ENCODE data around the gene VSX1. TPM values are rescaled to one million over a fixed set of nuclear protein-coding genes. Genes with fewer than 3 reads are reported as not detected.

The VSX1 gene
- total RNA-seq, 4 donors from 2014 or later: not detected

DNA sequence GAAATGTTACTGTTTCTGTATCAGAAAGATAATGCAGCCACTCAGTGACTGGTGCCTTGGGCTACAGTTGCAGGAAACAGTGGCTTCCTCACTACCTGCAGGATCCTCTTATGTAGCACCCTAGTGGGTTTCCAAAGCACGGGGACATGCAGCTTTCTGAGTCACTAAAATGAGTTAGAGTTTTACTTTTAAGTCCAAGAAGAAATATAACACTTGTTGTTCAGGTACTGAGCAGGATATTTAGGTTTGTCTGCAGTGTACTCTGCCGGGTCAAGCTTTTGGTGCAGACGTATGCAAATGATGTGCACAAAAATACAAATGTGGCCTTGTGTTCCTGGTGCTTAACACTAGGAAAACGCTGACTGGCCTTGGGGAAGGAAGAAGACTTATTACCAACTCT, 46.0 kb downstream of the VSX1 start:
- WGBS, 2 donors (ENCODE audit: low coverage in 1 of 2): 25 to 75% methylated on average over 3 of the region's 4 CpGs
- no peaks in the 10 kb centered on the region for H3K27me3 ChIP-seq
- H3K4me3 ChIP-seq: no peak overlapping the region
- H3K4me1 ChIP-seq: peaks cover 16 to 99% (median 86%) of the 10 kb centered on the region in 3 donors
- ATAC-seq: no peak
- TF ChIP-seq, protein P1, sequence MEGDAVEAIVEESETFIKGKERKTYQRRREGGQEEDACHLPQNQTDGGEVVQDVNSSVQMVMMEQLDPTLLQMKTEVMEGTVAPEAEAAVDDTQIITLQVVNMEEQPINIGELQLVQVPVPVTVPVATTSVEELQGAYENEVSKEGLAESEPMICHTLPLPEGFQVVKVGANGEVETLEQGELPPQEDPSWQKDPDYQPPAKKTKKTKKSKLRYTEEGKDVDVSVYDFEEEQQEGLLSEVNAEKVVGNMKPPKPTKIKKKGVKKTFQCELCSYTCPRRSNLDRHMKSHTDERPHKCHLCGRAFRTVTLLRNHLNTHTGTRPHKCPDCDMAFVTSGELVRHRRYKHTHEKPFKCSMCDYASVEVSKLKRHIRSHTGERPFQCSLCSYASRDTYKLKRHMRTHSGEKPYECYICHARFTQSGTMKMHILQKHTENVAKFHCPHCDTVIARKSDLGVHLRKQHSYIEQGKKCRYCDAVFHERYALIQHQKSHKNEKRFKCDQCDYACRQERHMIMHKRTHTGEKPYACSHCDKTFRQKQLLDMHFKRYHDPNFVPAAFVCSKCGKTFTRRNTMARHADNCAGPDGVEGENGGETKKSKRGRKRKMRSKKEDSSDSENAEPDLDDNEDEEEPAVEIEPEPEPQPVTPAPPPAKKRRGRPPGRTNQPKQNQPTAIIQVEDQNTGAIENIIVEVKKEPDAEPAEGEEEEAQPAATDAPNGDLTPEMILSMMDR (IDR thresholded peaks at IDR 0.05): no peak
- TF ChIP-seq EP300 (IDR thresholded peaks at IDR 0.05): no peak
- H3K9me3 ChIP-seq: no peaks in the 10 kb centered on the region
- no peaks in the 10 kb centered on the region for H3K36me3 ChIP-seq
- peak overlapping the region in 3 of 4 donors; percentile 67 to 88 (median 86) for H3K27ac ChIP-seq

DNA sequence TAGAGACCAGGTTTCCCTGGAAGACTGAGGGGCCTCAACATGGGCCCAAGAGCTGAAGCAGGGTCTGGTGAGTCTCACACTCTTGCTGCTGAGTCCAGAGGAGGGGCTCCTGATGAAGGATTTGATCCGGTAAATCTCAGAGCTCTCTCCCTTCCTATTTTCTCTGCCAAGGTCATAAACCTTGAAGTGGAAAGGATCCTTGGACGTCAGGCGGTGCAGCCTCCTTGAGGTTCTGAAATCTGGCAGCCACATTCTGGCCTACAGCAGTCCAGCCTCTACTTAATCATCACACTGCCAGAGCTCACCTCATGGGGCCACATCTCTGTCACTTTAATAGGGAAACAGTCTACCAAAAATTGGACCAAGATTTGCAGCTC, 48.0 kb downstream of the VSX1 start:
- Histone ChIP-seq H3K4me3 (no peak overlapping the region), H3K27ac (peak overlapping the region; percentile 40 to 88 (median 84)), H3K9me3 (no peaks in the 10 kb centered on the region), H3K27me3 (no peaks in the 10 kb centered on the region), H3K4me1 (peaks cover 9 to 90% (median 66%) of the 10 kb centered on the region in 3 donors), H3K36me3 (peaks cover 0 to 17% of the 10 kb centered on the region in 2 donors)
- ATAC-seq: no peak
- WGBS, 2 donors (ENCODE audit: low coverage in 1 of 2): 0 to 14% methylated on average over 1 to 2 of the region's 3 CpGs
- no peak for TF ChIP-seq POLR2A (IDR thresholded peaks at IDR 0.05)
- TF ChIP-seq, protein P1 (IDR thresholded peaks at IDR 0.05): no peak
- no peak for TF ChIP-seq POLR2AphosphoS5 (IDR thresholded peaks at IDR 0.05)
- TF ChIP-seq EP300 (IDR thresholded peaks at IDR 0.05): no peak

DNA sequence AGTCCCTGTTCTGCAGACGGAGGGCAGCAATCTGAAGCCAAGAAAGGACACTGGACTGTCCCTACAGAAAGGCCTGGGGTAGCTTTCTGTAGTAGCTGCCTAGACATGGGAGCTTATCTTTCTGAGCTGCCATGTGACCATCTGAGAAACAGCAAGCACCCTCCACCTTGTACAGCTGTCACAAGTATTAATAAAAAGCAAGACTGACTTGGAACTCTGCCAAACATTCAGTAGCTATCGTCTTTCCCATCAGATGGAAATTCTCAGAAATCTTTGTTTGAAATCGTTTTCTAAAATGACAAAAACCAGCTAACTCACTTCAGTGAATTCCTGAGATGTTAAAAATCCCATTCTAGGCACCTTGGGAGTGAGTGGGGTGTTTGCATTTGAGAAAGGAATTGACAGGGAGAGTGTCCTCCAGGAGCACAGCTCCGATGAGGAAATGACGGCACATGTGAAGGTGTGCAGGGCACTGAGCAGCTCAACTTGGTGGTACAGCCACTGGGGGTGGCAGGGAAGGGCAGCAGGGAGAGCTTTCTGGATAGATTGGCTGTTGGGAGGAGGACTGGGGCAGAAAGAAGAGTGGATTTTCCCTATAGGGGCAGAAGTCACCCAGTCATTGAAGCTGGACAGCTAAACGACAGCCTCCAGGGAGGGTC, 48.5 kb downstream of the VSX1 start:
- Histone ChIP-seq H3K4me1 (peaks cover 6 to 85% (median 60%) of the 10 kb centered on the region in 3 donors), H3K27me3 (no peaks in the 10 kb centered on the region), H3K27ac (peak overlapping the region; percentile 40 to 88 (median 84)), H3K9me3 (no peaks in the 10 kb centered on the region), H3K36me3 (peaks cover 0 to 17% of the 10 kb centered on the region in 2 donors), H3K4me3 (no peak overlapping the region)
- ATAC-seq: no peak
- 0 to 51% methylated on average over 2 to 4 of the region's 6 CpGs for WGBS, 2 donors (ENCODE audit: low coverage in 1 of 2)
- no peak for TF ChIP-seq POLR2A (IDR thresholded peaks at IDR 0.05)
- no peak for TF ChIP-seq POLR2AphosphoS5 (IDR thresholded peaks at IDR 0.05)
- TF ChIP-seq, protein P1 (IDR thresholded peaks at IDR 0.05): no peak
- no peak for TF ChIP-seq EP300 (IDR thresholded peaks at IDR 0.05)

DNA sequence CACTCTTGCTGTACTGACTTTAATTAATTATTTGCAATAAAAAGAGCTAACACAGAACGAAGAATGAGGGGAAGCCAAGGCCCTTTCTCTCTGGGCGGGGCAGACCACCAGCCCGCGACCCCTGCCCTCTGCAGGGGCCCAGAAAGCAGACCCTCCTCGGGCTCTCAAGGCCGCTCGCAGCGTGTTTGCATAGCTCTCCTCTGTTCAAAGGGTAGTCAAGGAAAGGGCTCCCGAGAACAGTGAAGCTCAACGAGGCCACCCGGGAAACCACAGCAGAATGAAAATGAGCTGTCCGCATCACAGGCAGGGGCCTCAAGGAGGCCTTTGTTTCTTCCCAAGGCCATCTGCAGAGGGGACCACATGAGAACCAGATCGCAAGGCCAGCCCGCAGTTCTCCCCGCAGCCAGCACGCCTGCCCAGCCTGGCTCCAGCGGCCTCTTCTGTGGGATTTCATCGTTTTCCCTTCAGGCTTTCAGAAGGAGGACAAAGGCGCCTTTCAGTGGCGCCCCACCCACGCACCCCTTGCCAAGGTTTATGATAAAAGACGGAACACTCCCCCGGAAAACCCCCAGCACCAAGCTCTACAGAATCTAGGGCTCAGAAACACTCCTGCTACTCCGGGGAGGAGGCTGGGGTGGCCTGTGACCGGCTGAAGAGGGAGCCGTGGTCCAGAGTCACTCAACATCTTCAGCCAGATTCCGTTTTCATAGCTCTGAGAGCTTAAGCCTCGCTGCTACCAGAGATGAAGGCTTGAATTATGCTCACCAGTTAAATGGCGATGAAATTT, 49.3 kb downstream of the VSX1 start:
- TF ChIP-seq POLR2A (IDR thresholded peaks at IDR 0.05) (no peak), EP300 (IDR thresholded peaks at IDR 0.05) (no peak), POLR2AphosphoS5 (IDR thresholded peaks at IDR 0.05) (peak; percentile 19)
- TF ChIP-seq, protein P1 (IDR thresholded peaks at IDR 0.05): no peak
- H3K4me1 ChIP-seq: peaks cover 6 to 78% (median 53%) of the 10 kb centered on the region in 3 donors

More for the DNA sequence above, 49.3 kb downstream of the VSX1 start:
- Histone ChIP-seq H3K36me3 (peaks cover 0 to 17% of the 10 kb centered on the region in 2 donors), H3K27ac (peak overlapping the region in 3 of 4 donors; percentile 82 to 88 (median 86)), H3K9me3 (no peaks in the 10 kb centered on the region), H3K27me3 (no peaks in the 10 kb centered on the region), H3K4me3 (no peak overlapping the region)
- WGBS, 2 donors (ENCODE audit: low coverage in 1 of 2): 11% methylated on average over 6 of the region's 29 CpGs; no CpG with 5 or more reads in 1 of the 2 donors
- ATAC-seq: peak; percentile 57

Measured in gastroesophageal sphincter (tissue), 4 donors.